Epidermal melanocyte (primary cell): ENCODE measurements around the gene SF3A2.

Experiments used
- DNase-seq: peaks from one replicate; pipeline ENCODE4 v3.0.0; 2011; ENCODE audit warnings: low spot score; ENCODE audit not compliant: insufficient read length

Gene SF3A2

GRCh38 chr19:2252055-2252796 is 15.6 kb downstream of the SF3A2 start:
- no peak for DNase-seq

GRCh38 chr19:2252797-2253105 is 16.1 kb downstream of the SF3A2 start:
- DNase-seq = no peak

- no peak for DNase-seq
These were observed 16.8 kb downstream of the SF3A2 start for GRCh38 chr19:2253106-2254063.

GRCh38 chr19:2254064-2254872 is 17.6 kb downstream of the SF3A2 start:
- DNase-seq = no peak

- no peak for DNase-seq
These were observed 18.7 kb downstream of the SF3A2 start for GRCh38 chr19:2255112-2255845.

- DNase-seq = no peak
These were observed 19.5 kb downstream of the SF3A2 start, which contains the start of gene JSRP1 for GRCh38 chr19:2255982-2256685. TSS of gene JSRP1 (minus strand) at chr19:2256417. CDS start at chr19:2255314, 1,103 bp downstream.

GRCh38 chr19:2259336-2259735 is 22.7 kb downstream of the SF3A2 start:
- no peak for DNase-seq

GRCh38 chr19:2260341-2260805 is 23.7 kb downstream of the SF3A2 start:
- DNase-seq = no peak

GRCh38 chr19:2261438-2262172 is 25.0 kb downstream of the SF3A2 start:
- no peak for DNase-seq

- no peak for DNase-seq
These were observed 29.8 kb downstream of the SF3A2 start for GRCh38 chr19:2266183-2266993.

- no peak for DNase-seq
These were observed 31.8 kb downstream of the SF3A2 start for GRCh38 chr19:2268480-2268830.

- DNase-seq = no peak
These were observed 32.2 kb downstream of the SF3A2 start for GRCh38 chr19:2268861-2269243.

- peak; percentile 100 for DNase-seq
These were observed 32.9 kb downstream of the SF3A2 start for GRCh38 chr19:2269244-2270156.

- no peak for DNase-seq
These were observed 33.5 kb downstream of the SF3A2 start for GRCh38 chr19:2270157-2270422.

- peak; percentile 94 for DNase-seq
These were observed 34.0 kb downstream of the SF3A2 start for GRCh38 chr19:2270423-2271233.

GRCh38 chr19:2271234-2272103 is 34.8 kb downstream of the SF3A2 start:
- DNase-seq = no peak
